WTC11 (cell line): Measurements from ENCODE around the gene LAMC3. TPM values are rescaled to one million over a fixed set of nuclear protein-coding genes. Genes with fewer than 3 reads are reported as not detected.
A peak's percentile ranks its signal among the peaks of the same experiment; 100 is the strongest.

ENCODE experiments used
- ATAC-seq: fragments of 200-7000 bp; cut with Tn5 transposase; 2 replicates; pipeline ENCODE4 v1.10.0; 2021; ENCODE audit warnings: mild to moderate bottlenecking, moderate library complexity
- CTCF ChIA-PET: fragments of 300-600 bp; sonication (Branson Sonifier 250); formaldehyde crosslinking; loops from one replicate; lab custom pipeline; 2021; ENCODE audit warnings: antibody characterized with exemption; lab: Charles Lee
- POLR2A ChIA-PET: fragments of 350-600 bp; sonication (Branson Sonifier 250); formaldehyde crosslinking; loops from one replicate; lab custom pipeline; 2021; ENCODE audit warnings: antibody characterized with exemption; lab: Charles Lee
- DNase-seq: peaks from one replicate; pipeline ENCODE4 v3.0.0; 2021; ENCODE audit warnings: low spot score
- H3K27ac Mint-ChIP-seq: 2 replicates; pipeline ENCODE4 v1.8.0; 2021; ENCODE audit warnings: mixed read lengths
- H3K27me3 Mint-ChIP-seq: 2 replicates; pipeline ENCODE4 v1.8.0; 2021; ENCODE audit warnings: low read depth, mild to moderate bottlenecking, moderate library complexity, mixed read lengths
- H3K36me3 Mint-ChIP-seq: 2 replicates; pipeline ENCODE4 v1.8.0; 2021; ENCODE audit warnings: mixed read lengths
- H3K4me1 Mint-ChIP-seq: 2 replicates; pipeline ENCODE4 v1.8.0; 2022; ENCODE audit warnings: mixed read lengths
- H3K4me3 Mint-ChIP-seq: 2 replicates; pipeline ENCODE4 v1.8.0; 2021; ENCODE audit warnings: mild to moderate bottlenecking, moderate library complexity, mixed read lengths
- H3K9me3 Mint-ChIP-seq: 2 replicates; pipeline ENCODE4 v1.8.0; 2021; ENCODE audit warnings: mixed read lengths
- ETV6 ChIP-seq: sonication (generic); formaldehyde crosslinking; IDR thresholded peaks from 2 replicates; pipeline ENCODE4 v1.8.1; 2022; ENCODE audit warnings: mild to moderate bottlenecking, missing genetic modification reagents
- IRF2 ChIP-seq: sonication (generic); formaldehyde crosslinking; IDR thresholded peaks from 2 replicates; pipeline ENCODE4 v1.8.0; 2022; ENCODE audit warnings: low read depth, missing genetic modification reagents, borderline replicate concordance
- JAZF1 ChIP-seq: fragments of 250-450 bp; sonication (Bioruptor Pico); IDR thresholded peaks from 2 replicates; pipeline ENCODE4 v1.9.0; 2021; ENCODE audit warnings: moderate library complexity, mild to moderate bottlenecking, inconsistent platforms
- MYBL2 ChIP-seq: sonication (generic); formaldehyde crosslinking; IDR thresholded peaks from 2 replicates; pipeline ENCODE4 v1.8.1; 2023; ENCODE audit warnings: mild to moderate bottlenecking, moderate library complexity, missing genetic modification reagents
- NFYB ChIP-seq: sonication (generic); formaldehyde crosslinking; conservative IDR thresholded peaks from 2 replicates; pipeline ENCODE4 v1.8.0; 2022; ENCODE audit warnings: low read depth, missing genetic modification reagents
- NR2C2 ChIP-seq: sonication (generic); formaldehyde crosslinking; IDR thresholded peaks from 2 replicates; pipeline ENCODE4 v1.8.0; 2022; ENCODE audit warnings: mild to moderate bottlenecking, missing genetic modification reagents
- NR3C1 ChIP-seq: sonication (generic); formaldehyde crosslinking; conservative IDR thresholded peaks from 2 replicates; pipeline ENCODE4 v1.8.1; 2023; ENCODE audit warnings: low read depth, mild to moderate bottlenecking, missing genetic modification reagents
- RELA ChIP-seq: sonication (generic); formaldehyde crosslinking; IDR thresholded peaks from 2 replicates; pipeline ENCODE4 v1.8.1; 2022; ENCODE audit warnings: missing genetic modification reagents, mild to moderate bottlenecking, borderline replicate concordance
- RORB ChIP-seq: fragments of 250-450 bp; sonication (Bioruptor Pico); IDR thresholded peaks from 2 replicates; pipeline ENCODE4 v1.9.0; 2021; ENCODE audit warnings: mild to moderate bottlenecking
- TP53 ChIP-seq: sonication (generic); formaldehyde crosslinking; IDR thresholded peaks from 2 replicates; pipeline ENCODE4 v1.8.1; 2023; ENCODE audit warnings: mild to moderate bottlenecking, missing genetic modification reagents
- ZNF121 ChIP-seq: sonication (generic); formaldehyde crosslinking; IDR thresholded peaks from 2 replicates; pipeline ENCODE4 v1.8.0; 2023; ENCODE audit warnings: missing genetic modification reagents
- total RNA-seq: library from RNA; stranded (reverse); gene quantifications from 3 replicates; pipeline ENCODE4 v1.2.3, GENCODE V29; 2021
- TF ChIP-seq, protein P1 (sequence below): fragments of 250-450 bp; sonication (Bioruptor Pico); IDR thresholded peaks from 2 replicates; pipeline ENCODE4 v1.9.0; 2021; ENCODE audit warnings: moderate library complexity, mild to moderate bottlenecking, inconsistent platforms, borderline replicate concordance
- TF ChIP-seq, protein P2 (sequence below): sonication (generic); formaldehyde crosslinking; IDR thresholded peaks from 2 replicates; pipeline ENCODE4 v1.8.1; 2023; ENCODE audit warnings: mild to moderate bottlenecking, missing genetic modification reagents, moderate library complexity
- TF ChIP-seq, protein P3 (sequence below): sonication (generic); formaldehyde crosslinking; IDR thresholded peaks from 2 replicates; pipeline ENCODE4 v1.8.0; 2023; ENCODE audit warnings: missing genetic modification reagents, mild to moderate bottlenecking, borderline replicate concordance
- TF ChIP-seq, protein P4 (sequence below): fragments of 250-450 bp; sonication (Bioruptor Pico); IDR thresholded peaks from 2 replicates; pipeline ENCODE4 v2.1.2; 2022; ENCODE audit warnings: mild to moderate bottlenecking, moderate library complexity
- TF ChIP-seq, protein P5 (sequence below): fragments of 250-450 bp; sonication (Bioruptor Pico); conservative IDR thresholded peaks from 2 replicates; pipeline ENCODE4 v1.9.0; 2021; ENCODE audit warnings: mild to moderate bottlenecking
- TF ChIP-seq, protein P6 (sequence below): sonication (generic); formaldehyde crosslinking; IDR thresholded peaks from 2 replicates; pipeline ENCODE4 v1.8.1; 2023; ENCODE audit warnings: mild to moderate bottlenecking, missing genetic modification reagents

The LAMC3 gene
- total RNA-seq, 1 experiment from 2014 or later: 50.9 TPM

DNA sequence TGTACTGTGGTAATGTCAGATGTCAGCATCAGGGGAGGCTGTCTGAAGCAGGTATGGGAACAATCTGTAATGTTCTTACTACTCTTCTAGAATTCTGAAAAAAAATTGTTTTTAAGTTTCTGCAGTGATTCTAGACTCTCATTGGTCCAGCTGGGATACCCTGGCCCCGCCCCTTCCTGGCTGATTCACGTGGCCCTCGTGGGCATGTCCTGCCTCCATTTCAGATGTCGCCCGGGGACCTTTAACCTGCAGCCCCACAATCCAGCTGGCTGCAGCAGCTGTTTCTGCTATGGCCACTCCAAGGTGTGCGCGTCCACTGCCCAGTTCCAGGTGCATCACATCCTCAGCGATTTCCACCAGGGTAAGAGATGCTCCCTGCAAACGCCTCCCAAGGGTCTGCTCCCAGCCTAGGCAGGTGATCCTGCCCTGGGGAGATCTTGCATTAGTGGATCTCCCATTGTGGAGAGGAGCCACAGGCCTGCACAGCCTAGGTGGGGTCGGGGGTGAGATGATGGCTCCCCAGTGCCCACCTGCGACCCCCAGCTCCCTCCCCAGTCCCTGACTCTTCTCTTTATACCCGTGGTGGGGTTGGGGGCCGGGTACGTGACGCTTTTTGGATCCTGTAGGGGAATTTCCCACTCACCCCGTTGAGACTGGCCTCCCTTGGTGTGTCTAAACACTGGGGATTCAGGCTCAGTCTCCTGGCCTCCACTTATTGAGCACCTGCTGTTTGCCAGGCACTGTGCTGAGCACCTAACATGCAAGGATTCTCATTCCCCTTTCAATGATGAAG, 36.5 kb downstream of the LAMC3 start:
- no peaks in the 10 kb centered on the region for H3K9me3 Mint-ChIP-seq
- no peaks in the 10 kb centered on the region for H3K27me3 Mint-ChIP-seq
- DNase-seq (no peak), ATAC-seq (no peak)
- H3K27ac Mint-ChIP-seq: peak overlapping the region; percentile 47; the same call in 1 of the 2 replicates
- POLR2A ChIA-PET: interaction anchor here (0.6 kb wide), 3 partner anchors 270 to 776 kb away, joined by 3 to 5 read pairs (median 5); partner anchors contain the start of gene EXOSC2
- CTCF ChIA-PET: interaction anchor here (0.6 to 2.5 kb wide), 28 partner anchors 15 to 508 kb away, joined by 3 to 35 read pairs (median 6); partner anchors contain the start of genes LAMC3 and NUP214
- peaks cover 16% of the 10 kb centered on the region for H3K36me3 Mint-ChIP-seq
- no peaks in the 10 kb centered on the region for H3K4me1 Mint-ChIP-seq
- TF ChIP-seq, protein P1, sequence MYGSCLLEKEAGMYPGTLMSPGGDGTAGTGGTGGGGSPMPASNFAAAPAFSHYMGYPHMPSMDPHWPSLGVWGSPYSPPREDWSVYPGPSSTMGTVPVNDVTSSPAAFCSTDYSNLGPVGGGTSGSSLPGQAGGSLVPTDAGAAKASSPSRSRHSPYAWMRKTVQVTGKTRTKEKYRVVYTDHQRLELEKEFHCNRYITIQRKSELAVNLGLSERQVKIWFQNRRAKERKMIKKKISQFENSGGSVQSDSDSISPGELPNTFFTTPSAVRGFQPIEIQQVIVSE: no peak
- TF ChIP-seq RELA (CRISPR knock-in tag) (no peak), IRF2 (no peak), ETV6 (CRISPR knock-in tag) (no peak), ZNF121 (CRISPR knock-in tag) (no peak), NR2C2 (CRISPR knock-in tag) (no peak), TP53 (CRISPR knock-in tag) (no peak), JAZF1 (no peak), MYBL2 (CRISPR knock-in tag) (no peak), NFYB (CRISPR knock-in tag) (no peak), RORB (CRISPR knock-in tag) (no peak), NR3C1 (no peak)
- TF ChIP-seq, protein P2, sequence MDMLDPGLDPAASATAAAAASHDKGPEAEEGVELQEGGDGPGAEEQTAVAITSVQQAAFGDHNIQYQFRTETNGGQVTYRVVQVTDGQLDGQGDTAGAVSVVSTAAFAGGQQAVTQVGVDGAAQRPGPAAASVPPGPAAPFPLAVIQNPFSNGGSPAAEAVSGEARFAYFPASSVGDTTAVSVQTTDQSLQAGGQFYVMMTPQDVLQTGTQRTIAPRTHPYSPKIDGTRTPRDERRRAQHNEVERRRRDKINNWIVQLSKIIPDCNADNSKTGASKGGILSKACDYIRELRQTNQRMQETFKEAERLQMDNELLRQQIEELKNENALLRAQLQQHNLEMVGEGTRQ (CRISPR knock-in tag): no peak
- TF ChIP-seq, protein P3, sequence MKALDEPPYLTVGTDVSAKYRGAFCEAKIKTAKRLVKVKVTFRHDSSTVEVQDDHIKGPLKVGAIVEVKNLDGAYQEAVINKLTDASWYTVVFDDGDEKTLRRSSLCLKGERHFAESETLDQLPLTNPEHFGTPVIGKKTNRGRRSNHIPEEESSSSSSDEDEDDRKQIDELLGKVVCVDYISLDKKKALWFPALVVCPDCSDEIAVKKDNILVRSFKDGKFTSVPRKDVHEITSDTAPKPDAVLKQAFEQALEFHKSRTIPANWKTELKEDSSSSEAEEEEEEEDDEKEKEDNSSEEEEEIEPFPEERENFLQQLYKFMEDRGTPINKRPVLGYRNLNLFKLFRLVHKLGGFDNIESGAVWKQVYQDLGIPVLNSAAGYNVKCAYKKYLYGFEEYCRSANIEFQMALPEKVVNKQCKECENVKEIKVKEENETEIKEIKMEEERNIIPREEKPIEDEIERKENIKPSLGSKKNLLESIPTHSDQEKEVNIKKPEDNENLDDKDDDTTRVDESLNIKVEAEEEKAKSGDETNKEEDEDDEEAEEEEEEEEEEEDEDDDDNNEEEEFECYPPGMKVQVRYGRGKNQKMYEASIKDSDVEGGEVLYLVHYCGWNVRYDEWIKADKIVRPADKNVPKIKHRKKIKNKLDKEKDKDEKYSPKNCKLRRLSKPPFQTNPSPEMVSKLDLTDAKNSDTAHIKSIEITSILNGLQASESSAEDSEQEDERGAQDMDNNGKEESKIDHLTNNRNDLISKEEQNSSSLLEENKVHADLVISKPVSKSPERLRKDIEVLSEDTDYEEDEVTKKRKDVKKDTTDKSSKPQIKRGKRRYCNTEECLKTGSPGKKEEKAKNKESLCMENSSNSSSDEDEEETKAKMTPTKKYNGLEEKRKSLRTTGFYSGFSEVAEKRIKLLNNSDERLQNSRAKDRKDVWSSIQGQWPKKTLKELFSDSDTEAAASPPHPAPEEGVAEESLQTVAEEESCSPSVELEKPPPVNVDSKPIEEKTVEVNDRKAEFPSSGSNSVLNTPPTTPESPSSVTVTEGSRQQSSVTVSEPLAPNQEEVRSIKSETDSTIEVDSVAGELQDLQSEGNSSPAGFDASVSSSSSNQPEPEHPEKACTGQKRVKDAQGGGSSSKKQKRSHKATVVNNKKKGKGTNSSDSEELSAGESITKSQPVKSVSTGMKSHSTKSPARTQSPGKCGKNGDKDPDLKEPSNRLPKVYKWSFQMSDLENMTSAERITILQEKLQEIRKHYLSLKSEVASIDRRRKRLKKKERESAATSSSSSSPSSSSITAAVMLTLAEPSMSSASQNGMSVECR: no peak
- TF ChIP-seq, protein P4, sequence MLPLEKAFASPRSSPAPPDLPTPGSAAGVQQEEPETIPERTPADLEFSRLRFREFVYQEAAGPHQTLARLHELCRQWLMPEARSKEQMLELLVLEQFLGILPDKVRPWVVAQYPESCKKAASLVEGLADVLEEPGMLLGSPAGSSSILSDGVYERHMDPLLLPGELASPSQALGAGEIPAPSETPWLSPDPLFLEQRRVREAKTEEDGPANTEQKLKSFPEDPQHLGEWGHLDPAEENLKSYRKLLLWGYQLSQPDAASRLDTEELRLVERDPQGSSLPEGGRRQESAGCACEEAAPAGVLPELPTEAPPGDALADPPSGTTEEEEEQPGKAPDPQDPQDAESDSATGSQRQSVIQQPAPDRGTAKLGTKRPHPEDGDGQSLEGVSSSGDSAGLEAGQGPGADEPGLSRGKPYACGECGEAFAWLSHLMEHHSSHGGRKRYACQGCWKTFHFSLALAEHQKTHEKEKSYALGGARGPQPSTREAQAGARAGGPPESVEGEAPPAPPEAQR: no peak
- TF ChIP-seq, protein P5, sequence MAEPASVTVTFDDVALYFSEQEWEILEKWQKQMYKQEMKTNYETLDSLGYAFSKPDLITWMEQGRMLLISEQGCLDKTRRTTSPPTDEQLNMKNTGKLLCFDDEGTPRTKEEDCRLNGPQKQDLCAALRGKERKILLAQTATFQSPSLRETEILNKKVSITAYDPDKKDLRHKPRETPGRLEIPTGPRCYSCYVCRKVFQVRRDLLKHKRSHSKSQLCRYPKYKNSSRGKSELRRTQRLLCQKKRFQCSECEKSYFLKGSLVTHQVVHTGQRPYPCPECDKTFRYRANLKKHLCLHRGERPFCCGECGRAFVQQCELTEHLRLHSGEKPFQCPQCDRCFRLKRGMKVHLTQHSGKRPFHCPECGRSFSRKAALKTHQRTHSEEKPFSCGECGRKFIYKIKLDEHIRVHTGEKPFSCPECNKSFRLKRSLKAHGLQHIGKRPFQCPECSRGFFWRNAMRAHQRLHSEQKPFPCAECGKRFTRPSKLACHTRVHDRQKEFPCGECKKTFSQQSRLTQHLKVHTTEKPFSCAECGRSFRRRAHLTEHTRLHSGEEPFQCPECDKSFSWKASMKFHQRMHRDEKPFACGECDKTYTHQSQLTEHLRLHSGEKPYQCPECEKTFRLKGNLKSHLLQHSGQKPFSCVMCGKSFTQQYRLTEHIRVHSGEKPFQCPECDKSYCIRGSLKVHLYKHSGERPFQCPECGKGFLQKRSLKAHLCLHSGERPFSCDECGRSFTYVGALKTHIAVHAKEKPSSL: no peak
- TF ChIP-seq, protein P6, sequence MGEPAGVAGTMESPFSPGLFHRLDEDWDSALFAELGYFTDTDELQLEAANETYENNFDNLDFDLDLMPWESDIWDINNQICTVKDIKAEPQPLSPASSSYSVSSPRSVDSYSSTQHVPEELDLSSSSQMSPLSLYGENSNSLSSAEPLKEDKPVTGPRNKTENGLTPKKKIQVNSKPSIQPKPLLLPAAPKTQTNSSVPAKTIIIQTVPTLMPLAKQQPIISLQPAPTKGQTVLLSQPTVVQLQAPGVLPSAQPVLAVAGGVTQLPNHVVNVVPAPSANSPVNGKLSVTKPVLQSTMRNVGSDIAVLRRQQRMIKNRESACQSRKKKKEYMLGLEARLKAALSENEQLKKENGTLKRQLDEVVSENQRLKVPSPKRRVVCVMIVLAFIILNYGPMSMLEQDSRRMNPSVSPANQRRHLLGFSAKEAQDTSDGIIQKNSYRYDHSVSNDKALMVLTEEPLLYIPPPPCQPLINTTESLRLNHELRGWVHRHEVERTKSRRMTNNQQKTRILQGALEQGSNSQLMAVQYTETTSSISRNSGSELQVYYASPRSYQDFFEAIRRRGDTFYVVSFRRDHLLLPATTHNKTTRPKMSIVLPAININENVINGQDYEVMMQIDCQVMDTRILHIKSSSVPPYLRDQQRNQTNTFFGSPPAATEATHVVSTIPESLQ (CRISPR knock-in tag): no peak
- no peak overlapping the region for H3K4me3 Mint-ChIP-seq
